Measurements from ENCODE around the gene SMARCAD1. TPM values are rescaled to one million over a fixed set of nuclear protein-coding genes. Genes with fewer than 3 reads are reported as not detected.

Gene SMARCAD1
- total RNA-seq, 1 experiment from 2014 or later, result 22.9 TPM

Other genes with a start within 250 kb of the SMARCAD1 start
- not detected in 2 replicates for gene HPGDS, start 135.0 kb downstream of the SMARCAD1 start, total RNA-seq (2014; rRNA removed; shearing (Covaris generic))
- 22.3 and 27.2 TPM in 2 replicates for gene PDLIM5, start 244.1 kb downstream of the SMARCAD1 start, total RNA-seq (2014; rRNA removed; shearing (Covaris generic))

Measured in HT1080 (cell line).